ENCODE results near the gene TSTD2.

DNA sequence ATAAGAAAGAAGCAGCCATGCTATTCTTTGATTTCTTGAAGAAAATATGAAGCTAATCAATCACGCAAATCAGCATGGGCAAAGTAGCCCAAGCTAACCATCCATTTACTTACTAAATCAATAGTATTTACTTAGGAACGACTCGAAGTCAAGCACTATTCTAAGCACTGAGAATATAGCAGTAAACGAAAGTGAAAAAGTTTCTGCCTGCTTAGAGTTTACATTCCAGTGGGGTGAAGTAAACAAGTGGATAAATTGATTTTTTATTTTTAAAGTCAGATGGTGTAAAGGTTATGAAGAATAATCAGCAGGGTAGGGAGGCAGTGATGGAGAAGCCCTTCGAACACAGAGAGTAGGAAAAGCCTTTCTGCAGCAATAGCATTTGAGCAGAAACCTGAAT lies 5.5 kb downstream of the TSTD2 start:
- TF ChIP-seq, protein P1, sequence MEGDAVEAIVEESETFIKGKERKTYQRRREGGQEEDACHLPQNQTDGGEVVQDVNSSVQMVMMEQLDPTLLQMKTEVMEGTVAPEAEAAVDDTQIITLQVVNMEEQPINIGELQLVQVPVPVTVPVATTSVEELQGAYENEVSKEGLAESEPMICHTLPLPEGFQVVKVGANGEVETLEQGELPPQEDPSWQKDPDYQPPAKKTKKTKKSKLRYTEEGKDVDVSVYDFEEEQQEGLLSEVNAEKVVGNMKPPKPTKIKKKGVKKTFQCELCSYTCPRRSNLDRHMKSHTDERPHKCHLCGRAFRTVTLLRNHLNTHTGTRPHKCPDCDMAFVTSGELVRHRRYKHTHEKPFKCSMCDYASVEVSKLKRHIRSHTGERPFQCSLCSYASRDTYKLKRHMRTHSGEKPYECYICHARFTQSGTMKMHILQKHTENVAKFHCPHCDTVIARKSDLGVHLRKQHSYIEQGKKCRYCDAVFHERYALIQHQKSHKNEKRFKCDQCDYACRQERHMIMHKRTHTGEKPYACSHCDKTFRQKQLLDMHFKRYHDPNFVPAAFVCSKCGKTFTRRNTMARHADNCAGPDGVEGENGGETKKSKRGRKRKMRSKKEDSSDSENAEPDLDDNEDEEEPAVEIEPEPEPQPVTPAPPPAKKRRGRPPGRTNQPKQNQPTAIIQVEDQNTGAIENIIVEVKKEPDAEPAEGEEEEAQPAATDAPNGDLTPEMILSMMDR (IDR thresholded peaks at IDR 0.05; ENCODE audit: insufficient read depth, low read length, poor library complexity, severe bottlenecking): no peak
- TF ChIP-seq EZH2phosphoT487 (conservative IDR thresholded peaks at IDR 0.05; ENCODE audit: low read length): no peak

Measured in SU-DHL-6 (cell line).